SK-N-SH treated with all-trans-retinoic acid at 6 μM for 48 hours (cell line): ENCODE measurements around the gene PIGA.

Experiments
- ARNTL ChIP-seq: fragments of 450-650 bp; formaldehyde crosslinking; IDR thresholded peaks from 2 replicates; pipeline ENCODE4 v1.5.0; 2020; ENCODE audit warnings: low read depth, mild to moderate bottlenecking, moderate library complexity, borderline replicate concordance
- CREB5 ChIP-seq: fragments of 250-450 bp; sonication (Bioruptor Pico); IDR thresholded peaks from 2 replicates; pipeline ENCODE4 v1.5.1; 2020; ENCODE audit warnings: low read depth, mild to moderate bottlenecking, moderate library complexity
- CSRNP3 ChIP-seq: fragments of 250-450 bp; sonication (Bioruptor Pico); IDR thresholded peaks from 2 replicates; pipeline ENCODE4 v1.5.1; 2021; ENCODE audit warnings: mild to moderate bottlenecking, moderate library complexity
- ESRRG ChIP-seq: fragments of 250-450 bp; sonication (Bioruptor Pico); IDR thresholded peaks from 2 replicates; pipeline ENCODE4 v1.6.1; 2021; ENCODE audit warnings: mild to moderate bottlenecking
- GLIS3 ChIP-seq: fragments of 250-450 bp; sonication (Bioruptor Pico); IDR thresholded peaks from 2 replicates; pipeline ENCODE4 v1.5.0; 2020; ENCODE audit warnings: mild to moderate bottlenecking, moderate library complexity
- OSR1 ChIP-seq: fragments of 250-450 bp; sonication (Bioruptor Pico); IDR thresholded peaks from 2 replicates; pipeline ENCODE4 v1.8.0; 2022; ENCODE audit warnings: moderate library complexity, mild to moderate bottlenecking, inconsistent platforms
- PATZ1 ChIP-seq: fragments of 250-450 bp; sonication (Bioruptor Pico); IDR thresholded peaks from 2 replicates; pipeline ENCODE4 v1.8.0; 2020; ENCODE audit warnings: mild to moderate bottlenecking, moderate library complexity, borderline replicate concordance
- POU6F1 ChIP-seq: fragments of 250-450 bp; sonication (Bioruptor Pico); IDR thresholded peaks from 2 replicates; pipeline ENCODE4 v1.8.0; 2021; ENCODE audit warnings: low read depth, mild to moderate bottlenecking, moderate library complexity, borderline replicate concordance
- RARB ChIP-seq: fragments of 250-450 bp; sonication (Bioruptor Pico); IDR thresholded peaks from 2 replicates; pipeline ENCODE4 v1.8.0; 2021; ENCODE audit warnings: mild to moderate bottlenecking, moderate library complexity
- TOX ChIP-seq: fragments of 250-450 bp; sonication (Bioruptor Pico); IDR thresholded peaks from 2 replicates; pipeline ENCODE4 v1.8.0; 2021; ENCODE audit warnings: mild to moderate bottlenecking, moderate library complexity, borderline replicate concordance
- TSHZ2 ChIP-seq: fragments of 250-450 bp; sonication (Bioruptor Pico); IDR thresholded peaks from 2 replicates; pipeline ENCODE4 v1.5.0; 2020; ENCODE audit warnings: mild to moderate bottlenecking, moderate library complexity
- ZFP3 ChIP-seq: fragments of 250-450 bp; sonication (Bioruptor Pico); IDR thresholded peaks from 2 replicates; pipeline ENCODE4 v1.5.0; 2020; ENCODE audit warnings: mild to moderate bottlenecking, moderate library complexity
- ZFP30 ChIP-seq: fragments of 450-650 bp; formaldehyde crosslinking; IDR thresholded peaks from 2 replicates; pipeline ENCODE4 v1.5.0; 2022; ENCODE audit warnings: mild to moderate bottlenecking, moderate library complexity
- ZNF70 ChIP-seq: fragments of 450-650 bp; formaldehyde crosslinking; IDR thresholded peaks from 2 replicates; pipeline ENCODE4 v1.5.0; 2020; ENCODE audit warnings: mild to moderate bottlenecking, moderate library complexity

- TF ChIP-seq TOX (CRISPR knock-in tag) (no peak), ZFP3 (CRISPR knock-in tag) (no peak), ESRRG (no peak), GLIS3 (CRISPR knock-in tag) (no peak), CREB5 (no peak), PATZ1 (CRISPR knock-in tag) (no peak), OSR1 (CRISPR knock-in tag) (no peak), ZFP30 (CRISPR knock-in tag) (no peak), ARNTL (no peak), POU6F1 (no peak), CSRNP3 (CRISPR knock-in tag) (no peak), RARB (CRISPR knock-in tag) (no peak), TSHZ2 (CRISPR knock-in tag) (no peak), ZNF70 (no peak)
These were observed 695 bp upstream of the PIGA start for GRCh38 chrX:15336023-15336413.
